Activated CD8-positive, alpha-beta T cell treated with anti-CD3 and anti-CD28 coated beads for 36 hours (primary cell): Measurements from ENCODE around the gene EP300. TPM values are rescaled to one million over a fixed set of nuclear protein-coding genes. Genes with fewer than 3 reads are reported as not detected.
"Not testable (repeated sequence)": the region's sequence is repeated elsewhere in the genome, so short reads cannot be mapped to it uniquely, and the experiment has no call there.

ENCODE experiments used
- ATAC-seq: fragments of 200-7000 bp; cut with Tn5 transposase; one replicate; pipeline ENCODE4 v1.10.0; 2021; ENCODE audit warnings: mild to moderate bottlenecking, moderate library complexity
- CTCF ChIA-PET: fragments of 350-600 bp; sonication (Branson Sonifier 250); formaldehyde crosslinking; loops from one replicate; lab custom pipeline; 2021; ENCODE audit warnings: antibody characterized with exemption; lab: Charles Lee
- POLR2A ChIA-PET: fragments of 350-600 bp; sonication (Branson Sonifier 250); formaldehyde crosslinking; loops from one replicate; lab custom pipeline; 2021; ENCODE audit warnings: antibody characterized with exemption; lab: Charles Lee
- DNase-seq: peaks from one replicate; pipeline ENCODE4 v3.0.0-alpha.2; 2020
- H3K27ac Mint-ChIP-seq: one replicate; pipeline ENCODE4 v1.8.0; 2021; ENCODE audit warnings: mild to moderate bottlenecking, mixed read lengths
- H3K27me3 Mint-ChIP-seq: one replicate; pipeline ENCODE4 v1.8.0; 2021; ENCODE audit warnings: mixed read lengths
- H3K36me3 Mint-ChIP-seq: one replicate; pipeline ENCODE4 v1.8.0; 2021; ENCODE audit warnings: low read depth, mixed read lengths
- H3K4me1 Mint-ChIP-seq: one replicate; pipeline ENCODE4 v1.8.0; 2021; ENCODE audit warnings: low read depth, mixed read lengths
- H3K4me3 Mint-ChIP-seq: one replicate; pipeline ENCODE4 v1.8.0; 2021; ENCODE audit warnings: mild to moderate bottlenecking, moderate library complexity, mixed read lengths
- H3K9me3 Mint-ChIP-seq: one replicate; pipeline ENCODE4 v1.8.0; 2021; ENCODE audit warnings: mixed read lengths
- intact Hi-C: fragments of 100-400 bp; cut with micrococcal nuclease; formaldehyde crosslinking; loops from one replicate; pipeline ENCODE4 v1.10.0; 2022
- total RNA-seq, 2 experiments: library from RNA; stranded (reverse); gene quantifications; one replicate each; pipeline ENCODE4 v1.2.3, GENCODE V29; 2021
- TF ChIP-seq, protein P1 (sequence below): fragments of 200-600 bp; IDR thresholded peaks from one replicate; pipeline ENCODE4 v1.8.0; 2022; ENCODE audit warnings: antibody characterized with exemption, mild to moderate bottlenecking

Gene EP300
- total RNA-seq, 2 experiments from 2014 or later = 39.6 to 39.7 TPM

DNA sequence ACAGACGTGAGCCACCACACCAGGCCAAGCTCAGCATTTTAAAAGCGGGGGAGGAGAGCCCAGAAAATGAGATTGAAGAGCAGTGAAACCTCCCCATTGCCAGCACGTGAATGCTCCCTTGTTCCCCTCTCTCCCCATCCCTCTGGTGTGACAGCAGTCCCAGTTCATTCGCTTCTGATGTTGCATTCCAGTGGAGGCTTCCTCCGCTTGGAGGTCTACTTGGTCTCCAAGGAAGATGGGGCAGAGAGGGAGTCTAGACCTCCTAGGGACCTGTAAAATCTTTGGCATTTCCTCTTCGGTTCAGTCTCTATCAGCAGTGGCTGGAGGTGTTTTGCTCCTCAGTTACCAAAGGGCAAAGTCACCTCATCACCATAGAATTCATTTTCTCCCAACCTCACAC is 30.2 kb upstream of the EP300 start:
- Mint-ChIP-seq H3K27ac (no peak overlapping the region), H3K4me1 (no peaks in the 10 kb centered on the region), H3K4me3 (no peak overlapping the region), H3K36me3 (no peaks in the 10 kb centered on the region), H3K9me3 (no peaks in the 10 kb centered on the region), H3K27me3 (no peaks in the 10 kb centered on the region)
- ChIA-PET POLR2A (no interaction called here), CTCF (no interaction called here)
- ATAC-seq = no peak
- intact Hi-C loops = no loop called here
- no peak for DNase-seq
- TF ChIP-seq, protein P1, sequence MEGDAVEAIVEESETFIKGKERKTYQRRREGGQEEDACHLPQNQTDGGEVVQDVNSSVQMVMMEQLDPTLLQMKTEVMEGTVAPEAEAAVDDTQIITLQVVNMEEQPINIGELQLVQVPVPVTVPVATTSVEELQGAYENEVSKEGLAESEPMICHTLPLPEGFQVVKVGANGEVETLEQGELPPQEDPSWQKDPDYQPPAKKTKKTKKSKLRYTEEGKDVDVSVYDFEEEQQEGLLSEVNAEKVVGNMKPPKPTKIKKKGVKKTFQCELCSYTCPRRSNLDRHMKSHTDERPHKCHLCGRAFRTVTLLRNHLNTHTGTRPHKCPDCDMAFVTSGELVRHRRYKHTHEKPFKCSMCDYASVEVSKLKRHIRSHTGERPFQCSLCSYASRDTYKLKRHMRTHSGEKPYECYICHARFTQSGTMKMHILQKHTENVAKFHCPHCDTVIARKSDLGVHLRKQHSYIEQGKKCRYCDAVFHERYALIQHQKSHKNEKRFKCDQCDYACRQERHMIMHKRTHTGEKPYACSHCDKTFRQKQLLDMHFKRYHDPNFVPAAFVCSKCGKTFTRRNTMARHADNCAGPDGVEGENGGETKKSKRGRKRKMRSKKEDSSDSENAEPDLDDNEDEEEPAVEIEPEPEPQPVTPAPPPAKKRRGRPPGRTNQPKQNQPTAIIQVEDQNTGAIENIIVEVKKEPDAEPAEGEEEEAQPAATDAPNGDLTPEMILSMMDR = no peak

DNA sequence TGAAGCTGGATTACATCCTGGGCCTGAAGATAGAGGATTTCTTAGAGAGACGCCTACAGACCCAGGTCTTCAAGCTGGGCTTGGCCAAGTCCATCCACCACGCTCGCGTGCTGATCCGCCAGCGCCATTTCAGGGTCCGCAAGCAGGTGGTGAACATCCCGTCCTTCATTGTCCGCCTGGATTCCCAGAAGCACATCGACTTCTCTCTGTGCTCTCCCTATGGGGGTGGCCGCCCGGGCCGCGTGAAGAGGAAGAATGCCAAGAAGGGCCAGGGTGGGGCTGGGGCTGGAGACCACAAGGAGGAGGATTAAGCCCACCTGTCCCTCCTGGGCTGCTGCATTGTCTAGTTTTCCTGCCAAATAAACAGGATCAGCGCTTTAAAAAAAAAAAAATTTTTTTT is 28.1 kb upstream of the EP300 start:
- H3K4me1 Mint-ChIP-seq = peaks cover 10% of the 10 kb centered on the region
- H3K27ac Mint-ChIP-seq, intact Hi-C loops, ATAC-seq, H3K27me3 Mint-ChIP-seq, H3K4me3 Mint-ChIP-seq, DNase-seq, H3K9me3 Mint-ChIP-seq, H3K36me3 Mint-ChIP-seq, CTCF ChIA-PET: not testable (repeated sequence)
- POLR2A ChIA-PET = interaction anchor here (0.6 kb wide), 1 partner anchor 266 kb away, joined by 3 read pairs; no protein-coding TSS in a partner anchor

DNA sequence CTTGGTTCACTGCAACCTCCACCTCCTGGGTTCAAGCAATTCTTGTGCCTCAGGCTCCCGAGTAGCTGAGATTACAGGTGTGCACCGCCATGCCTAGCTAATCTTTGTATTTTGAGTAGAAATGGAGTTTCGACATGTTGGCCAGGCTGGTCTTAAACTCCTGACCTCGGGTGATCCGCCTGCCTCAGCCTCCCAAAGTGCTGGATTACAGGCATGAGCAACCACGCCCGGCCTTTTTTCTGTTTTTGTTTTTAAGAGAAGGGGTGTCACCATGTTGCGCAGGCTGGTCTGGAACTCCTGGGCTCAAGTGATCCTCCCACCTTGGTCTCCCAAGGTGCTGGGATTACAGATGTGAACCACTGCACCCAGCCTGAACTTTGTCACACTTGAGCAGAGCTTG is 26.1 kb upstream of the EP300 start:
- H3K27me3 Mint-ChIP-seq, H3K36me3 Mint-ChIP-seq, ATAC-seq, H3K9me3 Mint-ChIP-seq, CTCF ChIA-PET, H3K4me3 Mint-ChIP-seq, H3K27ac Mint-ChIP-seq, DNase-seq, POLR2A ChIA-PET, intact Hi-C loops: not testable (repeated sequence)
- H3K4me1 Mint-ChIP-seq = peaks cover 10% of the 10 kb centered on the region

DNA sequence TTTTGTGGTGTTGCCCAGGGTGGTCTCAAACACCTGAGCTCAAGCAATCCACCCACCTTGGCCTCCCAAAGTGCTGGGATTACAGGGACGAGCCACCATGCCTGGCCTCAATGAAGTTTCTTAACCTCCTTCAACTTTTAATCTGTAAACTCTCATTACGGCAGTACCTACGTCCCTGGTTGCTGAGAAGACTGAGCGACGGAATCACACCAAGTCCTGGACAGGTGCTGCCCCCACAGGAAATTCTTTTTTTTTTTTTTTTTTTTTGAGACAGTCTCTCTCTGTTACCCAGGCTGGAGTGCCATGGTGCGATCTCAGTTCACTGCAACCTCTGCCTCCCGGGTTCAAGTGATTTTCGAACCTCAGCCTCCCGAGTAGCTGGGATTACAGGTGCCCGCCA is 24.4 kb upstream of the EP300 start:
- intact Hi-C loops, H3K4me3 Mint-ChIP-seq, DNase-seq, H3K9me3 Mint-ChIP-seq, H3K27me3 Mint-ChIP-seq, H3K27ac Mint-ChIP-seq, ATAC-seq, H3K36me3 Mint-ChIP-seq: not testable (repeated sequence)
- POLR2A ChIA-PET = interaction anchor here (1.2 kb wide), 2 partner anchors 109 to 116 kb away, joined by 3 to 7 read pairs; no protein-coding TSS in a partner anchor
- CTCF ChIA-PET = interaction anchor here (1.5 kb wide), 1 partner anchor 11 kb away, joined by 4 read pairs; no protein-coding TSS in a partner anchor
- H3K4me1 Mint-ChIP-seq = peaks cover 10% of the 10 kb centered on the region

DNA sequence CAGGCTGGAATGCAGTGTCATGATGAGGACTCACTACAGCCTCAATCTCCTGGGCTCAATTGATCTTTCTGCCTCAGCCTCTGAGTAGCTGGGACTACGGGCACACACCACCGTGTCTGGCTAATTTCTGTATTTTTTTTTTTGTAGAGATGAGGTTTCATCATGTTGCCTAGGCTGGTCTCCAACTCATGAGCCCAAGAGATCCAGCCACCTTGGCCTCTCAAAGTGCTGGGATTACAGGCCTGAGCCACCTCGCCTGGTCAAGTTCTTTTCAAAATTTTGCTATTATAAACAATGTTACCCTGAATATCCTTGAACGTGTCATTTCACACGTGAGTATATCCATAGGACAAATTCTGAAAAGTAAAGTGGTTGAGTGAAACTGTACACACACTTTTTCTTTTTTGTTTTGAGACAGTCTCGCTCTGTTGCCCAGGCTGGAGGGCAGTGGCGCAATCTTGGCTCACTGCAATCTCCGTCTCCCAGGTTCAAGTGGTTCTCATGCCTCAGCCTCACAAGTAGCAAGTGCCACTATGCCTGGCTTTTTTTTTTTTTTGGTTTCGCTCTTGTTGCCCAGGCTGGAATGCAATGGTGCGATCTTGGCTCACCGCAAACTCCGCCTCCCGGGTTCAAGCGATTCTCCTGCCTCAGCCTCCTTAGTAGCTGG is 21.6 kb upstream of the EP300 start:
- ATAC-seq = no peak
- Mint-ChIP-seq H3K27me3 (no peaks in the 10 kb centered on the region), H3K9me3 (no peaks in the 10 kb centered on the region), H3K36me3 (no peaks in the 10 kb centered on the region), H3K4me3 (no peak overlapping the region), H3K4me1 (peaks cover 10% of the 10 kb centered on the region), H3K27ac (no peak overlapping the region)
- intact Hi-C loops = no loop called here
- no peak for DNase-seq
- TF ChIP-seq, protein P1 = no peak
- ChIA-PET POLR2A (no interaction called here), CTCF (no interaction called here)

DNA sequence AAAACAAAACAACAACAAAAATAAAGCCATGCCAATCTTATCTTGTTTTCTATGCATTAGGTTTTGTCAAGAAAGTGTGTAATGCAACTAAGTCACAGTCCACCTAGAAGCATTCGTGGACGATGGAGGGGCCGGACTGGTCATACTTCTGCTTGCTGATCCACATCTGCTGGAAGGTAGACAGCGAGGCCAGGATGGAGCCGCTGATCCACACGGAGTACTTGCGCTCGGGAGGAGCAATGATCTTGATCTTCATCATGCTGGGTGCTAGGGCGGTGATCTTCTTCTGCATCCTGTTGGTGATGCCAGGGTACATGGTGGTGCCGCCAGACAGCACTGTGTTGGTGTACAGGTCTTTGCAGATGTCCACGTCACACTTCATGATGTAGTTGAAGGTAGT is 18.3 kb upstream of the EP300 start:
- intact Hi-C loops = no loop called here
- ATAC-seq (no peak), DNase-seq (no peak)
- no peaks in the 10 kb centered on the region for H3K36me3 Mint-ChIP-seq
- H3K4me1 Mint-ChIP-seq = peaks cover 2% of the 10 kb centered on the region
- ChIA-PET CTCF (no interaction called here), POLR2A (no interaction called here)
- no peaks in the 10 kb centered on the region for H3K9me3 Mint-ChIP-seq
- no peak overlapping the region for H3K4me3 Mint-ChIP-seq
- TF ChIP-seq, protein P1 = no peak
- no peaks in the 10 kb centered on the region for H3K27me3 Mint-ChIP-seq
- H3K27ac Mint-ChIP-seq = no peak overlapping the region
